Mucosa of stomach (tissue), 1 donor: Measurements from ENCODE around the gene WEE1.
"Not testable (repeated sequence)": the region's sequence is repeated elsewhere in the genome, so short reads cannot be mapped to it uniquely, and the experiment has no call there.

Source experiments
- H3K27me3 ChIP-seq: one replicate; pipeline ENCODE4 v1.7.0; 2013; ENCODE audit warnings: mild to moderate bottlenecking, low read length; ENCODE audit not compliant: control insufficient read depth, insufficient read depth
- H3K36me3 ChIP-seq: one replicate; pipeline ENCODE4 v1.7.0; 2013; ENCODE audit warnings: low read length; ENCODE audit not compliant: control insufficient read depth, insufficient read depth
- H3K4me1 ChIP-seq: one replicate; pipeline ENCODE4 v1.7.0; 2013; ENCODE audit warnings: mild to moderate bottlenecking, low read length; ENCODE audit not compliant: control insufficient read depth, insufficient read depth
- H3K4me3 ChIP-seq: one replicate; pipeline ENCODE4 v1.7.0; 2013; ENCODE audit warnings: low read length
- H3K9ac ChIP-seq: one replicate; pipeline ENCODE4 v1.7.0; 2013; ENCODE audit warnings: mild to moderate bottlenecking, low read length, moderate library complexity
- H3K9me3 ChIP-seq: one replicate; pipeline ENCODE4 v1.7.0; 2013; ENCODE audit warnings: mild to moderate bottlenecking, low read length, moderate library complexity; ENCODE audit not compliant: control insufficient read depth
- donor health status: Pancreatic carcinoma.

The WEE1 gene

GRCh38 chr11:9535189-9535781 lies 38.2 kb upstream of the WEE1 start:
- no peak overlapping the region for H3K9ac ChIP-seq
- no peaks in the 10 kb centered on the region for H3K36me3 ChIP-seq
- no peaks in the 10 kb centered on the region for H3K9me3 ChIP-seq
- H3K4me3 ChIP-seq: no peak overlapping the region
- H3K4me1 ChIP-seq: peaks cover 19% of the 10 kb centered on the region
- no peaks in the 10 kb centered on the region for H3K27me3 ChIP-seq

- Histone ChIP-seq H3K4me1 (peaks cover 3% of the 10 kb centered on the region), H3K36me3 (no peaks in the 10 kb centered on the region), H3K9ac (no peak overlapping the region), H3K27me3 (no peaks in the 10 kb centered on the region), H3K9me3 (no peaks in the 10 kb centered on the region), H3K4me3 (no peak overlapping the region)
These were observed 34.9 kb upstream of the WEE1 start for GRCh38 chr11:9538548-9538947.

GRCh38 chr11:9549216-9549615 lies 24.3 kb upstream of the WEE1 start:
- not testable (repeated sequence) for H3K4me3 ChIP-seq, H3K27me3 ChIP-seq, H3K4me1 ChIP-seq, H3K9ac ChIP-seq, H3K36me3 ChIP-seq, H3K9me3 ChIP-seq

GRCh38 chr11:9550191-9550628 lies 23.3 kb upstream of the WEE1 start:
- Histone ChIP-seq H3K27me3 (no peaks in the 10 kb centered on the region), H3K4me3 (no peak overlapping the region), H3K36me3 (no peaks in the 10 kb centered on the region), H3K9ac (no peak overlapping the region), H3K4me1 (peaks cover 6% of the 10 kb centered on the region), H3K9me3 (no peaks in the 10 kb centered on the region)

GRCh38 chr11:9561279-9561982 lies 12.0 kb upstream of the WEE1 start:
- Histone ChIP-seq H3K9ac (no peak overlapping the region), H3K4me3 (no peak overlapping the region), H3K4me1 (peaks cover 40% of the 10 kb centered on the region), H3K36me3 (no peaks in the 10 kb centered on the region), H3K27me3 (no peaks in the 10 kb centered on the region), H3K9me3 (no peaks in the 10 kb centered on the region)

GRCh38 chr11:9562716-9563115 lies 10.8 kb upstream of the WEE1 start:
- Histone ChIP-seq H3K27me3 (no peaks in the 10 kb centered on the region), H3K4me3 (no peak overlapping the region), H3K9me3 (no peaks in the 10 kb centered on the region), H3K36me3 (no peaks in the 10 kb centered on the region), H3K4me1 (peaks cover 53% of the 10 kb centered on the region), H3K9ac (no peak overlapping the region)

GRCh38 chr11:9563196-9563730 lies 10.2 kb upstream of the WEE1 start:
- Histone ChIP-seq H3K9me3 (no peaks in the 10 kb centered on the region), H3K27me3 (no peaks in the 10 kb centered on the region), H3K36me3 (no peaks in the 10 kb centered on the region), H3K9ac (no peak overlapping the region), H3K4me3 (no peak overlapping the region), H3K4me1 (peaks cover 58% of the 10 kb centered on the region)

- Histone ChIP-seq H3K9me3 (no peaks in the 10 kb centered on the region), H3K9ac (peak overlapping the region; percentile 62), H3K4me1 (peaks cover 85% of the 10 kb centered on the region), H3K36me3 (no peaks in the 10 kb centered on the region), H3K4me3 (no peak overlapping the region), H3K27me3 (no peaks in the 10 kb centered on the region)
These were observed 7.5 kb upstream of the WEE1 start for GRCh38 chr11:9565822-9566560.

- Histone ChIP-seq H3K9ac (peak overlapping the region; percentile 62), H3K9me3 (no peaks in the 10 kb centered on the region)
These were observed 6.9 kb upstream of the WEE1 start for GRCh38 chr11:9566561-9567063.

GRCh38 chr11:9567401-9567800 lies 6.1 kb upstream of the WEE1 start:
- H3K4me3 ChIP-seq: no peak overlapping the region
- no peaks in the 10 kb centered on the region for H3K9me3 ChIP-seq
- H3K27me3 ChIP-seq: no peaks in the 10 kb centered on the region
- H3K4me1 ChIP-seq: peaks cover 98% of the 10 kb centered on the region
- peak overlapping the region; percentile 62 for H3K9ac ChIP-seq
- no peaks in the 10 kb centered on the region for H3K36me3 ChIP-seq

More at GRCh38 chr11:9566561-9567063, 6.9 kb upstream of the WEE1 start:
- H3K27me3 ChIP-seq: no peaks in the 10 kb centered on the region
- H3K4me1 ChIP-seq: peaks cover 91% of the 10 kb centered on the region
- H3K4me3 ChIP-seq: no peak overlapping the region
- H3K36me3 ChIP-seq: no peaks in the 10 kb centered on the region

GRCh38 chr11:9568161-9568853 lies 5.2 kb upstream of the WEE1 start:
- Histone ChIP-seq H3K4me1 (peaks cover 95% of the 10 kb centered on the region), H3K9ac (peak overlapping the region; percentile 67), H3K4me3 (no peak overlapping the region)

More at GRCh38 chr11:9568161-9568853, 5.2 kb upstream of the WEE1 start:
- no peaks in the 10 kb centered on the region for H3K9me3 ChIP-seq
- H3K27me3 ChIP-seq: no peaks in the 10 kb centered on the region
- H3K36me3 ChIP-seq: no peaks in the 10 kb centered on the region
